Islet precursor cell (in vitro differentiated cells): Measurements from ENCODE around the gene MFAP5.
A peak's percentile ranks its signal among the peaks of the same experiment; 100 is the strongest.

ENCODE experiments used
- DNase-seq: peaks from one replicate; pipeline ENCODE4 v3.0.0-alpha.2; 2018

Gene MFAP5, protein sequence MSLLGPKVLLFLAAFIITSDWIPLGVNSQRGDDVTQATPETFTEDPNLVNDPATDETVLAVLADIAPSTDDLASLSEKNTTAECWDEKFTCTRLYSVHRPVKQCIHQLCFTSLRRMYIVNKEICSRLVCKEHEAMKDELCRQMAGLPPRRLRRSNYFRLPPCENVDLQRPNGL

DNA sequence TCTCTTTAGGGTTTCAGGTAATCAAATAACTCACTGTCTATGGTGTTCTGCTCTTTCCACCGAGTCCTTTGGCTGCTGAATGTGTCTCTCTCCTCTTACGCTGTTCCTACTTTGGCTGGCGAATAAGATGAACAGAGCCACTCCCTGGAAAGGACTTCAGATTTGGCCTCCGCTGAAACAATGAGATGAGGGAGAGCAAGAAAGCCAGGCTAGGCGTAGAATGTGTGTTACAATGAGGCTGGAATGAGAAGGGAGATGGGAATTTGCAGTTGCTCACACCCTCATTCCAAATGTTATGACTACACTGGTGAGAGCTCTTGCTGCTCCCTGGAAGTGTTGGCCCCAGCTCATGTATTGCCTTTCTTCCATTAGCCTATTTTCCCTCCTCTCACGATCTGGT, at the start of gene MFAP5:
TSS of gene MFAP5 (minus strand) at position 234 of the 400 bp plus-strand sequence. CDS start 722 bp downstream, outside the sequence.
- DNase-seq = peak; percentile 87

DNA sequence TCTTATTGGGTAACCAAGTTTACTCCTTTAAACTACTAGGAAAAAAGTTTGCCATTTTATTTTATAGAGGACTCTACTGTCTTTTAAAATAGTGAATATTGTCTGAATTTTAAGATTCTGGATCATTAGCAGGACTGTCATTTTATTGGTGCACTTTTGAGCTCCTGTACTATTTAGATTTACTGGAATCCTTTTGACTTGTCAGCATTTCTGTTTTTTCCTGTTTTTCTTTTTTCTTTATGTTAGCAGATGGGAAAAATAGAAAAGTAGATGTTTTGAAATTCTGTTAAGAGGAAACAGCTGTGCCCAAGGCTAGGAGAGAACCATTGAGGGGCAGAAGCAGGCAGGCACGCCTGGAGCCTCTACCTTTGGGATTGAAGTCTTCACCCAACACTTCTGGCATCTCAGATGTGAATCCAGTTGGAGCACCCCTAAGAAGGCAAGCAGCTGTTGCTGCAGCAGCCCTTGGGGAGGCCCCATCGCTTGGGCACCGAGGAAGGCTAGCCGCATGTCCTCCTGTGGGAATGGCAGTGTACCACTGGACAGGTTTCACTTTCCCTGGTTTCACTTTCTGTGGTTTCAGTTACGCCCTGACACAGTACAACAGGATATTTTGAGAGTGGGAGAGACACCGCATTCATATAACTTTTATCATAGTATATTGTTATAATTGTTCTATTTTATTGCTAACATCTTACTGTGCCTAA, 46.7 kb upstream of the MFAP5 start:
- DNase-seq = no peak

DNA sequence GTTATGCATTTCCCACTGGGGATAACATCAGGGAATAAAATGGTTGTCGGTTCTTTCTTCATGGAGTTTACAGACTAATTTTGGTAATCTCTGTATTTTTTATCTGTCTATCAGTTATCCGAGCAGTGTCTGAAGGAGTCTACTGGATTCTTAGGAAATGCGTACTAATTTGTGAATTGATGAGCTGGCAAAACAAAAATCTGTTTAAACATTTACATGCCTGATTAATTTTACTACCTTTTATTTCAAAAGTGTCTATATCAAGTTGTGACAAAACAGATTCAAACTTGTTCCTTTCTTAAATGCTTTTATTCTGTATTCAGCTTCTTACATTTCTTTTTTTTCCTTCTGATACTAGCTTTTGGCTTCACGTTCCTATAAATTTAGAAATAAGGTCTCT, 39.5 kb upstream of the MFAP5 start:
- DNase-seq = no peak

DNA sequence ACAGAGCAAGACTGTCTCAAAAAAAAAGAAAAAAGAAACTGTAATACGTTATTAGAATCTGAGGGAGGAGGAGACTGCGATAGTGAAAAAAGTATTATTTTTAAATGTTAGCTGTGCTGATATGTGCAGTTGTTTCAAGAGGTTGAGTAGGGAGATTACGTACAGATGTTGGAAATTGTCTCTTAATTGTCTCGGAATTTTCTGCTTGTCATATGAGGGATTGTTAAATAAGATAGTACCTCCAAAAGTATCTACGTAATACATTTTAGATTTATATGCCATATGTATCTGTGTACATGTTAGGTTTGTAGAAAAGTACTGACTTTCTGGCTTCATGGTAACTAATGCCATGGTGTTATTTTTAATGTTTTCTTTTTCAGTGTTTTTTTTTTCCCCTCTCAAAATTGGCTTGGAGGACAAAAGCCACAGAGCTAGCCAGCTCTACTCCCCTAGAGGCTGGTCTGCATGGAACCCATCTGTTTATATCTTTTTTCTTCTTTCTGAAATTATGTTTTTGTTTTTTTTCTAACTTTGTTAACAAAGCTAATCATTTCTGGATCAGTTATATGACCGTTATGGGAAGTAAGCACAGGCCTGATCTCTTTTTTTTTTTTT, 38.5 kb upstream of the MFAP5 start:
- no peak for DNase-seq

DNA sequence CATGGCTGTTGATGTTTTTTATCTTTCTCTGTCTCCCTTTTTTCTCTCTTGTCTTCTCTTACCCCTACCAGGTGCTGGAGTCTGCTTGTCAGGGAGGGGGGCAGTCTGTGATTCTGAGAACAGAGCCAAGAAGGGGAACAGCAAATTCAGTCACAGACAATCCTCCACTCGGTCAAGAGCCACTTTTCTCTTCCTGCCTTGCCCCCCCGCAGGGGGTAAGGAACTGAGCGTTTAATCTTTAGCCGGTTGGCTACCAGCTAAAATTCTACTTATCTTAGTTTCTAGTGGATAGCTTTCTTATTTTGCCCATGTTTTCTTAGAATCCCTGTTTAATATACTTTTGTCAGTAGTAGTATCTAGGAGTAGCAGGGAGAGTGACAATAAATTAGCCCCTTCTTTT, 37.1 kb upstream of the MFAP5 start:
- no peak for DNase-seq

DNA sequence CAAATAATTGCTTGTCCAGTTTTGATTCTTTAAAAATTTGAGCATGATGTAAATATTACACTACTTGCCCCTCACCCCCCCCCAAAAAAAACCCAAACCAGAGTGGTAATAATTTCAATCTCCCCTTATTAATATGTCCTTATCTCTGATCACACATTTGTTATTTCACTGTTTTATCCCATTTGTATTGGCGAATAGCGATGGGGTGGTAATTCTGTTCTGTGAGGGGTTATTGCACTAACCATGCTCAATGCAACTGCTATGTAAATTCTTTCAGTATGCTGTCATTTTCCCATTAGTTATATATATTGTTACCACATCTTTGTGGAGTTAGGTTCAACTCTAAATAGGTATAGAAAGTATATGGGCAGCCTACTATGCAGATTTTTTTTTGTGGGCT, 36.3 kb upstream of the MFAP5 start:
- DNase-seq = no peak

DNA sequence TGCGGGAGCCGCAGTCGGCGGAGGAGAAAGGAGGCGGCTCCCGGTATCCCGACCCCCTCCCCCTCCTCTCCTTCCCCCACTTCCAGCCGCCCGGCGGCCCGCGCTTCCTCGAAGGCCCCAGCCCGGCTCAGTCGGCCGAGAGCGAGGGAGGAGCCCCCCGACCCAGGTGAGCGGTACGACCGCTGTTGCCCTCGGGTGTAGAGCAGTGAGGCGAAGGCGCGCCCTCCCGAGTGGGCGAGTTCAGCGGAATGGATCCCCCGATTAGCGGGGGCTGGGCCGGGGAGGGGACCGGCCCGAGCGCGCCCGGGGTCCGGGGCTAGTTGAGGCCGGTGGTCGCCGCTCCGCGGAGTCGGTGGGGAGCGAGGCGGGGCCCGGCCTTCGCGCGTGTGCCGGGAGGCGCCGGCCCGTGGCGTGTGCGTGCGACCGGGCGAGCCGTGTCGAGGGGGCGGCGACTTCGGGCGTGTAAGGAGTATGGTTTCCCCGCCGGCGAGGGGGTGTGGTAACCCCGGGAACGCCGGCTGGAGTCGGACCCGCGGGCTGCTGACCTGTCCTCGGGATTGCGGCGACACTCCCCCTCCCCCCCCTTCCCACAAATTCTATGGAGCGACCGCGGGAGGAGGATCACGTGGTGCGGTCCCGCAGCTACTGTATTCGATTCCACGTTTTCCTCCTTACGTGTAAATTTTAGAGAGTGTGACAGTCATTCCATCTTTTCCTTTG, 35.7 kb upstream of the MFAP5 start:
- peak; percentile 87 for DNase-seq

DNA sequence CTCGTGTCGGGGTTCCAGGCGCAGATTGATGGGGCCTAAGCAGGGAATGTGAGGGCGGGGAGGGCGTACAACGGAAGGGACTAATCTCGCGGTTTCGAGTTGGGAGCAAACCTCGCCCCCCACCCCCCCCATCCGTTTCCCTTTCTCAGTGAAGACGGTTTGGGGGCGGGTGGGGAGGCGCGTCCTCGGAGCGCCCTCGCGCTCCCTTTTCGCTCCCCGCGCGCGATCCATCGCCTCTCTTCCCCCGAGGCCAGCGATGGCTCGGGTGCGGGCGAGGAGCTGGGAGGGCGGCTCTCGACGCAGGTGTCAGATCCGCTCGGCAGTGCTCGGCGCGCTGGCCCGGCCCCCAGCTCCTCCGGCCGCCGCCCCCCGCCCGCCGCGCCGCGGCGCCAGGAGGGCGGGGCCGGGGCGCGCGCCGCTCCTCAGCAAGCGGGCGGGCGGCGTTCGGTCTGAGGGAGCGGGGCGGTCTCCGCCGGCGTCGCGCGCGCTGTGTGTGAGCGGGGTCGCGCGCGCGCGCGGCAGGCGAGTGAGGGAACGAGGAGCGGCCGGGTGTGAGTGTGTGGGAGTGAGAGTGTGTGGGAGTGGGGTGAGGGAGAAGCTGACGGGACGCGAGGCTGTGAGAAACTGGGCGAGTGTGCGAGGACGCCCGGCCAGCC, 35.0 kb upstream of the MFAP5 start, which contains the start of gene RIMKLB:
TSS of gene RIMKLB (plus strand) at position 516 of the 656 bp plus-strand sequence. CDS start 15,876 bp downstream, outside the sequence.
- peak; percentile 93 for DNase-seq

DNA sequence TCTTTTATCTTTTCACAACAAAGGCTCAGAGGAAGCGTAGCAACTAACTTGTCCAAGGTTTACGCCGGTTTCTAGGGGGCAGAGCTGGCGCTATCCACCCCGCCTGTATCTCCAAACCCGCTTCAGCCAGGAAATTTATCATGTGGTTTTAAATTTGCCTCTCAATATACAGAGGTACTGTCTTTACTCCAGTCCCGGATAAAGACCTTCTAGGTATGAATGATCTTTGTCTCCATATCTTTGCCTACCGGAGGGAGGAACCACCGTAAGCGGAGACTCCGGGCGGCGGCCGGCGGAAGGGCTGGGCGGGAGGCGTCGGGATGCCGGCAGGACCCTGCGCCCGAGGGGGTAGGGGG, 34.5 kb upstream of the MFAP5 start:
- DNase-seq = no peak

DNA sequence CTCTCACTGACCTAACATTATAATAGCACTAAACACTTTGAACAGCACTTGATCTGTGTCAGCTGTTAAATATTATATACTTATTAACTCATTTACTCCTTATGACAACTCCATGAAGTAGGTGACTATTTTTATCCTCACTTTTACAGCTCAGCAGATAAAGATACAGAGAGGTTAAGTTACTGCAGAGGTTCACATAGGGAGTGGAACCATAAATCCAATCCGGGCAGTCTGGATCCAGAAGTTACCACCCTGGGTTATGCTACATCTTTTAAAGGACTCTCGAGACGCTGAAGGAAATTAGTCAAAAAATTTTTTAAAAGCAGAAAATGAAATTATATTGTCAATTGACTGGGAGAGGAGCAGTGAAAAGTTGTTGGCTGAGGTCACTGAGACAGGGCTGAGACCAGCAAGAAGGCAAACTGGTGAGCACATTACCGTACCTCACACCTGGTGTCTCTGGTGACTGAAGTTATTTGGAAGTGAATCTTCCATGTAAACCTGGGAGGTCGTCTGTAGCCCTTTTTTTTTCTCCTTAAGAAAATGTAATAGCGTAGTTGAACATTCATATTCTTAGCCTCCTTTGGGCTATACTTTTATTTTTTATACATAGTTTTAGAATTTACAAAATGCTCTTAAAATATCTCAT, 33.9 kb upstream of the MFAP5 start:
- DNase-seq = no peak

DNA sequence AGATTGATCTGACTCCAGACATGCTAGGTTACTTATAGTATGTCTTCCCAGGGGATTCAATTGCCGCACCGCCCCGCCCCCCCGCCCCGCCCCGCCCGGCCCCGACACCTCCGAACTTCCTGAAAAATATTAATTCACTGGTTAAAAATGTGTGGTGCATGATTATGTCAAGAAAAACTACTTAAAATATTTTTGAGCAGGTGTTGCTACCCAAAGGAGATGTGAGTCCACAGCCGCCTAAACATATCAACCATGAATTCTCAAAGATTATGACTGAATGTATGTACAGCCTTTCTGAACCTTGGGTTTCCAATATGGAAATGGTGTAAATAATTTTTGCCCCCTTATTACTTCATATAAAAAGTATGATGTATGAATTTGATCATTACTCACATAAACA, 32.5 kb upstream of the MFAP5 start:
- DNase-seq = no peak

DNA sequence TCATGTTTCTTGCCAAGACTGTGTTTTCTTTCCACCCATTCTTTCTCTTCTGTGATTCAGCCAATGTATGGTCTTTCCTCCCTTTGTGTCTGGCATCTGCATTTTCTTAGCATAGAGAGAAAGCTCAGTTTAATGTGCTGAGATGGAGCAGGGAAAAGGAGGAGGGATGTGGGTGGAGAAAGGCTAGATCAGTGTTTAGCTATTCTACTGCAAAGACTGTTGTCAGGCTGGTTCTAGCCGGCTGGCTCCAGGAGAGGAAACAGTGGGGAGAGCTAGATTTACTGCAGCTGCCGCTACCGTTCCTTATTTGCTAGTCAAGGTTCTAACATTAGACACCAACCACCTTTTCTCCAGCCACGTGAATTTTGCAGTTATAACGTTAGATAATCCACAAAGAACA, 29.9 kb upstream of the MFAP5 start:
- peak; percentile 91 for DNase-seq

DNA sequence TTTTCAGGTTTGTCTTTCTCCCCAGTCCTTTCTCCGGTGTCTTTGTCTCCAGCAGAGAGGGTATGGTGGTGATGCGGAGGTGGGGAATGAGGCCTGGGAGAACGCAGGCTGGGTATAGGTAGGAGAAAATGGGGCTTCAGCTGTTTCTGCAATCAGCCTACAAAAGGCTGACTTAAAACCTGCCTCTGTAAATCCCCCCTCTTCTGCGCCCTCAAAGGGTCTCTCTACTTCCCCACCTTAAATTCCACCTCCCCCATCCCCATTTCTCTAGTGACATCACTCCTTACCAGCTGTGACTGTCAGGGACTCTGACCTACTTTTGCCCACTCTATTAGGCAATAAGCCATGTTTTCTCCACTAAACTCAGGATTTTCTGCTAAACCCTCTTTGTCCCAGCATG, 27.1 kb upstream of the MFAP5 start:
- peak; percentile 69 for DNase-seq

DNA sequence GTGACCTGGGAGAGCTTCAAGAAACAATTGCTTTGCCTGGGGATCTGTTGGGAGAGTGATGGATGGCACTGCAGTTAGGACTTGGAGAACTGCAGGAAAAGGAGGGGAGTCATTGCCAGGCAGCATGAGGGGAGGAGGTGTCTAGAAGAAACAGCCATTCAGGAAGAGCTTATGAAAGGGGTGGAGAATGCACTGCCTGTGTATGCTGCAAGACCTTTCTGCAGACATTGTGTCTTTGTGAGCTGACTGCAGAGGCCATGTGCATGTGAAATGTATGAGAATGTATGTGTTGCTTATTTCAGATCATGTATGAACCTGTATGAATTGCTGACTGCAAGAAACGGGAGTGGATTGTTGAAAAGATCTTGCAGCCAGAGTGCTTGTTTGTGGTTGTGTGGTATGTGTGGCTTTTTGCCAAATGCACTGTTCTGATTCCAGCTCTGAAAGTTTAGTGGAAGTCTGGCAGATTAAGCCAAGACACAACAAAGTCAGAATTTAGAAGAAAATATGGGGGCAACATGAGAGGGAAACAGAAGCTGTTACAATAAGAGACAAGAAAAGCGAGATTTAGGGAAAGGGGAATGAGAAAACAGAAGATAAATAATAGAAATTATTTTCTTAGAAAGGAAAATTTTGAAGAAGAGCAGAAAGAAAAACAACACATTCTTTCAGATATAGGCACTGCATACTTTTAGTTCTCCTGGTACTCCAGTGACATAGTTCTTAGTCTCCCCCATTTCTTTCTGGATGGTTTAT, 25.4 kb upstream of the MFAP5 start:
- DNase-seq = peak; percentile 97

DNA sequence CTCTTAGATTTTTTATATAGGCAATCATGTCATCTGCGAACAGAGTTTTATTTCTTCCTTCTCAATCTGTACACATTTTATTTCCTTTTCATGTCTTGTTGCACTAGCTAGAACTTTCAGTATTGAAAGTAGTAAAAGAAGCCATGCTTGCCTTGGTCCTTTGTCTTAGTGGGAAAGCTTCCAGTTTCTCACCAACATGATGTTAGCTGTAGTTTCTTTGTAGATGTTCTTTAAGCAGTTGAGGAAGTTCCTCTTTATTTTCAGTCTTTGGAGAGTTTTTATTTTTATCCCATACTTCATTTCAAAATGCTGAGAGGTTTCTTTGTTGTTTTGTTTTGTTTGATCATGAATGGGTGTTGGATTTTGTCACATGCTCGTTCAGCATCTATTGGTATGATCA, 22.4 kb upstream of the MFAP5 start:
- DNase-seq = no peak

DNA sequence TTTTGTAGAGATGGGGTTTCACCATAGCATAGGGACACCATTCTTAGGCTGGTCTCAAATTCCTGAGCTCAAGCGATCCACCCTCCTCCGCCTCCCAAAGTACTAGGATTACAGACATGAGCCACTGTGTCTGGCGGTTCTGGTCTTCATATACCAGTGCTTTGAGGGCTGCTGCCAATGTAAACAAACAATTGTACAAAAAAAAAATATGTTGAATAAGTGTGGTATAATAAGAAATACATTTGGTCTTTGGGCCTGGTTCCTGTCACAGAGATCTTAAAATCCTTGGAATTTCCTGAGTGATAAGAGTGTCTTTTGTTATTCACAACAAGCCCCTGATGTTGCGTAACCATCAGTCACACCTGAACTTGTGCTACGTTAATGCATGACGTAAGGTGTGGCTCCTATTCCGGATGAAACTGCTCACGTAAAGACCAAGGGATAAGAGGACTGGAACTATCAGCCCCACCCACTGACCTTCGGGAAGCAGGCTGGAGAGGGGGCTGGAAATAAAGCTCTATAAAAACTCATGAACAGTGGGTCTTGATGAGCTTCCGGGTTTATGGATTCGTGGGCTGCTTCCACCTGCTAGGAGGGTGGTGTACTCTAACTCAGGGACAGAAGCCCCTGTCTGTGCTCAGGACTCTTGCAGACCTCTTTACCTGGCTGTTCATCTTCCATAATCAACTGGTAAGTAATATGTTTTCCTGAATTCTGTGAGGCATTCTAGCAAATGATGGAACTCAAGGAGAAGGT, 18.7 kb upstream of the MFAP5 start:
- DNase-seq = peak; percentile 75

DNA sequence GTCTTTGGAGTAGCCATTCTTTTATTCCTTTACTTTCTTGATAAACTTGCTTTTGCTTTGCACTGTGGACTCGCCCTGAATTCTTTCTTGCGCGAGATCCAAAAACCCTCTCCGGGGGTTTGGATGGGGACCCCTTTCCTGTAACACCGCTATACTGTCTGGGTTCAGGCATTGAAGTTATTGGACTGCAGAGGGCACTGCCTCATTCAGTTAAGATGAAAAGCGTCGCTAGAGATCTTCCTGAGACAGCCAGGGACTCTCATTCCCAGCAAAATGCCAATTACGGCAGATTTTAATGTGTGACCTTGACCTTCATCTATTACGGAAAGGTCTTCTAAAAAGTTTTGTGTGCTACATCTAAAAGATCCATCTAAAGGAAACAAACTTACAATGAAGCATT, 17.9 kb upstream of the MFAP5 start:
- DNase-seq = no peak

DNA sequence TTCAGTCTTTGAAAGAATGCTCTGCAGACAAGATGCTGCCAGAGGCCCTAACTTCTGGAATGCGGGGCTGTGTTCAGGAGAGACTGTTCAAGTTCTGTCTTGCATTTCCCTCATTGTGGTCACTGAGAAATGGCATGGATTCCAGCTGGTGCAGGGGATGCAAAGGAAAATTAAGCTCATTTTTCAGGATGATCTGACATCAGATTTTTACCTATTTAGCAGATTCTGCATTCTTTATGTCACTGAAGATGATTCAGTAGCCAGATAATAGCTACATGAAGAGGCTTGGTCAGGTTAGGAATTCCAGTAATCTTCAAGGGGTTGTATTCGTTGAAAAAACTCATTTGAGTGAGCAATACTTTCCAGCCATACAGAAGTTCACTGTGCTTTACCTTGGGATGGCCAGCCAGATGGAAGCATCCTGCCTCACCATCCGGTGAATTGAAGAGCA, 16.1 kb upstream of the MFAP5 start:
- DNase-seq = peak; percentile 96

DNA sequence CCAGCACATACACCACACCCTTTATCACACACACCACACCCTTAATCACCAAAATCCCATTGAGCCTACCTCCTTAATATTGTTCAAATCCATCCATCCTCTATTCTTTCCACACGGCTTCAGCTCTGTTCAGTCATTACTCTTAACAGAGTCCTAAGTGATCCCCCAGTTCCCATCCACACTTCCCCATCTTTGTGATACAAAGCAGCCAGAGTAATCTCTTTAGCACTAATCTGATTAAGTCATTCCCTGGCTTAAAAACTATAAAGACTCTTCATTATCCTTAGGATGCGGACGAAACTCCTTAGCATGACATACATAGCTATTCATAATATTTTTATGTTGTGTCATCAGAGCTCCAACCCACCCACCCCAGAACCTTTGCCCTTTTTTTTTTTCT, 14.7 kb upstream of the MFAP5 start:
- no peak for DNase-seq

DNA sequence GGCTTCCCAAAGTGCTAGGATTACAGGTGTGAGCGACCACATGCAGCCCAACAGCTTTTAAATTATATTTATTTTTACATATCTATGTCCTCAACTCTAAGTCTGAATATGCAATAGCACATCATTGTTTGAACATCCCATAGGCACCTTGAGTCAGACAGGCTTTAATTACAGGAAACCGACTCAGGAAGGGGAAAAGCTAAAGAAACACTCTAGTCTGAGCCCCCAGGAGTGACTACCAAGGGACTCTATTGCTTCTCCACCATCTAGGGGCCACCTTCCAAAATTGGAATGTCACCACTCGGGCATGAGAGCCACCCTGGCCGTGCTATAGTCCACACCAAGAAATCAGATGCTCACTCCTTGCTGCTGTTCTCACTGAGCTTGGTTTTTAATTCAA, 14.0 kb upstream of the MFAP5 start:
- DNase-seq = no peak

DNA sequence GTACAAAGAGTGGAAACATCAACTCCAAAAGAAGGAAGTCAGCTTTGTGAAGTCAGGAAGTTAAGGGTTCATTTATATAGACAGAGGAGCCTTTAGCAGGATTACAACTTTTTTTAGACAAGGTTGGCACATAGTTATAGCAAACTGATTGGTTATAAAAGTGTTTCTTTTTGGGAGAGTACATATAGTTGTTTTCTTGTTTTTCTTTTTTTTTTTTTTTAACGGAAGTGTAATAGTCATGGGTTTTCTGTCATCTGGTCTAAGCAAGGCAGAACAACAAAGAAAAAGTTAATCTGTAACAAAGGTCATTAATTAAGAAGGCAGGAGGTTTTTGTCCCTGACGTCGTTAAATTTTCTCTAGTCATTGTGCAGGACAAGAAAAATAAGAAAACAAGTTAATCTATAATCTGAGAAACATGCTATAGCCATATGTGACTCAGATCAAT, 13.0 kb upstream of the MFAP5 start:
- no peak for DNase-seq
